GM13976 (cell line): ENCODE data around the gene NUDT14.

Experiments
- DNase-seq: peaks from one replicate; pipeline ENCODE4 v3.0.0; 2012; ENCODE audit warnings: low spot score
- CTCF ChIP-seq: IDR thresholded peaks from 2 replicates; pipeline ENCODE4 v1.5.1; 2012; ENCODE audit warnings: borderline replicate concordance, mild to moderate bottlenecking; ENCODE audit not compliant: insufficient read depth; ENCODE audit errors: extremely low read depth, missing control alignments, control extremely low read depth
- in situ Hi-C: fragments of 300-500 bp; cut with MboI; formaldehyde crosslinking; loops from one replicate; pipeline ENCODE4 v1.12.0; 2022; ENCODE audit warnings: low sequenced_read_pairs, mixed read lengths, inconsistent platforms; ENCODE audit not compliant: unreplicated experiment

Gene NUDT14

GRCh38 chr14:105208738-105209075 lies 27.6 kb upstream of the NUDT14 start:
- TF ChIP-seq CTCF = no peak
- no peak for DNase-seq
- in situ Hi-C loops = no loop called here

GRCh38 chr14:105207996-105208737 lies 27.1 kb upstream of the NUDT14 start:
- in situ Hi-C loops = no loop called here
- TF ChIP-seq CTCF = no peak
- no peak for DNase-seq

- TF ChIP-seq CTCF = no peak
- in situ Hi-C loops = no loop called here
- DNase-seq = no peak
Measured at GRCh38 chr14:105207460-105207901, 26.4 kb upstream of the NUDT14 start.

GRCh38 chr14:105206873-105207272 lies 25.8 kb upstream of the NUDT14 start:
- in situ Hi-C loops = no loop called here
- no peak for DNase-seq
- TF ChIP-seq CTCF = no peak

- no peak for TF ChIP-seq CTCF
- in situ Hi-C loops = no loop called here
- no peak for DNase-seq
Measured at GRCh38 chr14:105205673-105206208, 24.6 kb upstream of the NUDT14 start.

GRCh38 chr14:105204931-105205672 lies 24.0 kb upstream of the NUDT14 start:
- in situ Hi-C loops = no loop called here
- no peak for TF ChIP-seq CTCF
- no peak for DNase-seq
